ENCODE data around the gene CORO2A. TPM values are rescaled to one million over a fixed set of nuclear protein-coding genes. Genes with fewer than 3 reads are reported as not detected.

CORO2A gene
- total and polyA plus RNA-seq, 2 of the 13 experiments (the other 11 are each of a cell fraction or from before 2014, with no cell fraction given) = 14.4 to 15.3 TPM

GRCh38 chr9:98176391-98177259 is 15.8 kb downstream of the CORO2A start (continued):
- no peak for TF ChIP-seq DMTF1 (CRISPR knock-in tag; IDR thresholded peaks at IDR 0.05)
- TF ChIP-seq PCBP2 (optimal IDR thresholded peaks at IDR 0.05; ENCODE audit: low read depth, low read length, poor library complexity, severe bottlenecking) = no peak
- TF ChIP-seq SNAPC5 (CRISPR knock-in tag; IDR thresholded peaks at IDR 0.05; ENCODE audit: borderline replicate concordance) = no peak
- peak; percentile 57; the same call in 1 of the 2 replicates for TF ChIP-seq NCOA2 (CRISPR knock-in tag; IDR thresholded peaks at IDR 0.05)
- TF ChIP-seq SIN3A (IDR thresholded peaks at IDR 0.05; ENCODE audit: borderline replicate concordance, low read depth, low read length) = no peak
- no peak for TF ChIP-seq BORCS8-MEF2B (CRISPR knock-in tag; IDR thresholded peaks at IDR 0.05)
- TF ChIP-seq XRCC5 (optimal IDR thresholded peaks at IDR 0.05; ENCODE audit: low read length) = no peak
- no peak for TF ChIP-seq TOE1 (CRISPR knock-in tag; IDR thresholded peaks at IDR 0.05)
- no peak for TF ChIP-seq AFF4 (CRISPR knock-in tag; IDR thresholded peaks at IDR 0.05)
- no peak for TF ChIP-seq ZNF747 (CRISPR knock-in tag; IDR thresholded peaks at IDR 0.05; ENCODE audit: borderline replicate concordance)
- TF ChIP-seq CENPX (CRISPR knock-in tag; IDR thresholded peaks at IDR 0.05) = no peak
- TF ChIP-seq NR2F2 (IDR thresholded peaks at IDR 0.05; ENCODE audit: borderline replicate concordance, low read depth) = no peak
- TF ChIP-seq IKZF4 (CRISPR knock-in tag; IDR thresholded peaks at IDR 0.05; ENCODE audit: borderline replicate concordance, low read depth, not compliant biosample characterization) = no peak
- TF ChIP-seq RCOR2 (CRISPR knock-in tag; IDR thresholded peaks at IDR 0.05) = peak; percentile 34; the same call in 1 of the 2 replicates
- TF ChIP-seq PATZ1 (CRISPR knock-in tag; IDR thresholded peaks at IDR 0.05) = no peak
- TF ChIP-seq ZNF580 (CRISPR knock-in tag; IDR thresholded peaks at IDR 0.05; ENCODE audit: borderline replicate concordance, low read depth) = no peak
- no peak for TF ChIP-seq POLR2A (IDR thresholded peaks at IDR 0.05; ENCODE audit: insufficient read depth in 1 of 2, low read depth in 2 of 2, low read length in 2 of 2)
- TF ChIP-seq POLR2AphosphoS5 (IDR thresholded peaks at IDR 0.05; ENCODE audit: low read depth, low read length) = no peak
- no peak for TF ChIP-seq TEF (CRISPR knock-in tag; IDR thresholded peaks at IDR 0.05)
- no peak for TF ChIP-seq ZNF160 (CRISPR knock-in tag; IDR thresholded peaks at IDR 0.05)

Data from HepG2 (cell line).